ENCODE data around the gene ANKS1B. TPM values are rescaled to one million over a fixed set of nuclear protein-coding genes. Genes with fewer than 3 reads are reported as not detected.

The ANKS1B gene
- total and polyA plus RNA-seq, 4 donors = 0.03 to 3.4 (median 0.53) TPM

GRCh38 chr12:100027671-100028070 lies 42.9 kb upstream of the ANKS1B start:
- no peak overlapping the region for H3K4me3 ChIP-seq (ENCODE audit: low read depth in 1 of 3, low read length in 3 of 3)
- no peaks in the 10 kb centered on the region for H3K27me3 ChIP-seq (ENCODE audit: control insufficient read depth in 4 of 4, insufficient read depth in 4 of 4, low read length in 3 of 4)
- no peak for DNase-seq (ENCODE audit: low spot score)
- no peak overlapping the region for H3K9ac ChIP-seq (ENCODE audit: low read depth in 1 of 2, low read length in 2 of 2)
- TF ChIP-seq NR2F2 (IDR thresholded peaks at IDR 0.05) (no peak), CTCF (IDR thresholded peaks at IDR 0.05; ENCODE audit: low read depth, low read length, missing input control) (no peak), ZBTB33 (IDR thresholded peaks at IDR 0.05) (no peak)
- TF ChIP-seq, protein P1, sequence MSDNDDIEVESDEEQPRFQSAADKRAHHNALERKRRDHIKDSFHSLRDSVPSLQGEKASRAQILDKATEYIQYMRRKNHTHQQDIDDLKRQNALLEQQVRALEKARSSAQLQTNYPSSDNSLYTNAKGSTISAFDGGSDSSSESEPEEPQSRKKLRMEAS (IDR thresholded peaks at IDR 0.05) = no peak
- H3K9me3 ChIP-seq (ENCODE audit: control insufficient read depth in 4 of 4, low read length in 3 of 4) = no peaks in the 10 kb centered on the region
- no peaks in the 10 kb centered on the region for H3K4me1 ChIP-seq (ENCODE audit: control insufficient read depth in 4 of 4, insufficient read depth in 4 of 4, low read length in 3 of 4)
- no peaks in the 10 kb centered on the region for H3K36me3 ChIP-seq (ENCODE audit: control insufficient read depth in 4 of 4, insufficient read depth in 3 of 4, low read depth in 1 of 4, low read length in 3 of 4)
- H3K27ac ChIP-seq (ENCODE audit: low read depth in 1 of 2, low read length in 2 of 2) = no peak overlapping the region
- 84% methylated on average over 3 of the region's 3 CpGs for WGBS

DNA sequence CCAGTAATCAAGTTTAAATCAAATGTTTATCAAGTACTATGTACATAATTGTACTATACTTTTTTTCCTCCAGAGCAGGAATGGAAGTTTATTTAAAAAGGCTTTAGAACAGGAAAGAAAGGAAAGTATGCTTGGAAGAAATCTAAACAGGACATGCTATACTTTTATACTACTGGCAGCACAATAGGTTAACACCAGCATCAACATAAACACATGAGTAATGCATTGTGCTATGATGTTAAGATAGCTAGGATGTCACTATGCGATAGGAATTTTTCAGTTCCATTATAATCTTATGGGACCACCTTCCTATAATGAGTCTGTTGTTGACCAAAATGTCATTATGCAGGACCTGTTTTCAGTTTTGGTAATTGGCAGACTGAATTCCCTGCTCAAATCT lies 41.5 kb upstream of the ANKS1B start:
- Histone ChIP-seq H3K27ac (ENCODE audit: low read depth in 1 of 2, low read length in 2 of 2) (no peak overlapping the region), H3K9ac (ENCODE audit: low read depth in 1 of 2, low read length in 2 of 2) (no peak overlapping the region), H3K4me3 (ENCODE audit: low read depth in 1 of 3, low read length in 3 of 3) (no peak overlapping the region), H3K4me1 (ENCODE audit: control insufficient read depth in 4 of 4, insufficient read depth in 4 of 4, low read length in 3 of 4) (no peaks in the 10 kb centered on the region), H3K36me3 (ENCODE audit: control insufficient read depth in 4 of 4, insufficient read depth in 3 of 4, low read depth in 1 of 4, low read length in 3 of 4) (no peaks in the 10 kb centered on the region), H3K9me3 (ENCODE audit: control insufficient read depth in 4 of 4, low read length in 3 of 4) (no peaks in the 10 kb centered on the region), H3K27me3 (ENCODE audit: control insufficient read depth in 4 of 4, insufficient read depth in 4 of 4, low read length in 3 of 4) (no peaks in the 10 kb centered on the region)
- 97% methylated on average over 1 of the region's 1 CpG for WGBS
- no peak for TF ChIP-seq RAD21 (IDR thresholded peaks at IDR 0.05)
- DNase-seq (ENCODE audit: low spot score) = no peak

- H3K36me3 ChIP-seq (ENCODE audit: control insufficient read depth in 4 of 4, insufficient read depth in 3 of 4, low read depth in 1 of 4, low read length in 3 of 4) = no peaks in the 10 kb centered on the region
- no peaks in the 10 kb centered on the region for H3K4me1 ChIP-seq (ENCODE audit: control insufficient read depth in 4 of 4, insufficient read depth in 4 of 4, low read length in 3 of 4)
- H3K9me3 ChIP-seq (ENCODE audit: control insufficient read depth in 4 of 4, low read length in 3 of 4) = no peaks in the 10 kb centered on the region
- no peaks in the 10 kb centered on the region for H3K27me3 ChIP-seq (ENCODE audit: control insufficient read depth in 4 of 4, insufficient read depth in 4 of 4, low read length in 3 of 4)
- no peak overlapping the region for H3K4me3 ChIP-seq (ENCODE audit: low read depth in 1 of 3, low read length in 3 of 3)
- no peak overlapping the region for H3K9ac ChIP-seq (ENCODE audit: low read depth in 1 of 2, low read length in 2 of 2)
- TF ChIP-seq HNF4G (IDR thresholded peaks at IDR 0.05) = no peak
- TF ChIP-seq CTCF (IDR thresholded peaks at IDR 0.05; ENCODE audit: low read depth, low read length, missing input control) = no peak
- TF ChIP-seq FOXA2 (IDR thresholded peaks at IDR 0.05) = no peak
- TF ChIP-seq SP1 (IDR thresholded peaks at IDR 0.05) = no peak
- no peak for TF ChIP-seq NR2F2 (IDR thresholded peaks at IDR 0.05)
- WGBS = 94% methylated on average over 2 of the region's 2 CpGs
- no peak for DNase-seq (ENCODE audit: low spot score)
- H3K27ac ChIP-seq (ENCODE audit: low read depth in 1 of 2, low read length in 2 of 2) = no peak overlapping the region
These were observed 40.3 kb upstream of the ANKS1B start for GRCh38 chr12:100024974-100025555.
